Epidermal melanocyte (primary cell): ENCODE data around the gene GPR35.

ENCODE experiments used
- DNase-seq: peaks from one replicate; pipeline ENCODE4 v3.0.0; 2011; ENCODE audit warnings: low spot score; ENCODE audit not compliant: insufficient read length

GPR35 gene

GRCh38 chr2:240637116-240637900, 12.0 kb downstream of the GPR35 start:
- DNase-seq: no peak

- no peak for DNase-seq
Observed at GRCh38 chr2:240637901-240638345, 12.6 kb downstream of the GPR35 start.

GRCh38 chr2:240638512-240639160, 13.4 kb downstream of the GPR35 start:
- DNase-seq: no peak

GRCh38 chr2:240639566-240639965, 14.3 kb downstream of the GPR35 start:
- DNase-seq: no peak

- DNase-seq: no peak
Observed at GRCh38 chr2:240640939-240641338, 15.7 kb downstream of the GPR35 start.

DNA sequence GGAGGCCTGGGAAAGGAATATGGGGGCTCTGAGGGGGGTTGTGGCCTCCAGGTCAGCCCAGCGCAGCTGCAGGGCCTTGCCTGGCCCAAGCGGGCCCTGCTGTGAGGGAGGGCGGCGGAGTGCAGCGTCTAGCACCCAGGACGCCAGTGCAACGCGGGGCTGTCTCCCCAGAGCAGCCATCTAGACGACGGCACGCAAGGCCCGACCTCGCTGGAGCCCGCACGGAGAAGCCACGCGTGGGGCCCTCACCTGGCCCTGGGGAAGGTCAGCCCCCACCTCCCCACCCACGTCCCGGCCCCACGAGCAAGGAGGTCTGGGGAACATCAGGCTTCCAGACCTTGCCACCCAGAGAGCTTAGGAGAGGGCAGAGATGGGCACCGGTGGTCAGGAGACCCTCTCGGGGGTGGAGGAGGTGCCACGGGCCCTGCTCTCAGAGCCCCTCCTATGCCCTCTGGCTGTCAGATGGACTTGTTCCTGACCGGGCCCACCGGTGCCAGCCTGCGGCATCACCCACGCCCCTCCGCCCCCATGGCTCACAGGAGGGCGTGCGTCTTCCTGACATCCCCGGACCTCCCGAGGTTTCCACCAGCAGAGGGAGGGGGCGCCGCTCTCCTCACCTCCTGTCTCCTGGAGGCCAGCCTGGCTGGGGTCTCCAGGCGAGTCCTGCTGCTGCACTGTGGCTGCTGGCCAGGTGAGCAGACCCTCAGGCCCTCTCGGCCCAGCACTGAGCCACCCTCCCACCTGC, 17.0 kb downstream of the GPR35 start:
- no peak for DNase-seq

DNA sequence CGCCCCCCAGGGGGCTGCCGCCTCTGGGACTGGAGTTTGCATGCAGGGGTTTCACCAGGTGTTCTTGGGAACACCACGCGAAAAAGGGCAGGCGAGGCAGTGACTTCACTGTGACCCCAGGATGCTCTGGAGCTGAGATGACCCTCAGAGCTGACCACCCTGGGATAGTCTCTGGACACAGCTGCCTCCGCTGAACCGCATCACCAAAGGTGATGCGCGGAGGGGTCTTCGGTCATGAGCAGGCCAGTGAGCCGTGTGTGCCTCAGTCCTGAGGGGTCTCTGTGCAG, 17.5 kb downstream of the GPR35 start:
- no peak for DNase-seq

DNA sequence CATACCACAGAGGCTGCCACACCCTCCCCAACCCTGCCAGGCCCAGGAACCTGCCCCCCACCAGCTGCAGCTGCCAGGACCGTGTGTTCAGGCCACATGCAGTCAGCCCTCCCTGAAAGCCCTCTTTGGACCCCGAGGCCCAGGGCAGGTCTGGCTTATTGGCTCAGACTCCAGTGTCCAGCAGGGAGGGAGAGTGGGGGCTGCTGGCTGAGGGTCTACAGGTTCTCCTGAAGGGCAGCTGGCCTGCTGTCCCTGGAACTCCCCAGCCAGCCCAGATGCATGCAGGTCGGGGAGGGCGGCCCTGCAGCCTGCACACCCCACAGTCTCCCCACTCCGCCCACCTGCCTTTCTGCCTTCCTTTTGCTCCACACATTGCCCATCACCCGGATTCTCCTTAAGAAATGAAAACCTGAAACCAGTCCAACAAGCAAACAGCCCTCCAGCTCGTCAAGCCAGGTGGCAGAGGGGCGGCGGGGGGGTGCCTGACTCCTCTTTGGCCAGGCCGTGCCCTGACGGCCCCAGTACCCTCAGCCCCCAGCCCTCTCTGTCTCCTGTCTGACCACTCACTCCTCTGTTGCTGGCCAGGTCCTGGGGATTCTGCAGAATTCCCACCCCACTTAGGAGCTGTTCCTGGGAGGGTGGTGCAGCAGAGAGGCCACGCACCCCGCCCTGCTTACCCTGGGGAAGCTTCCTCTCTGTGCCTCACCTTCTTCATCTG, 18.0 kb downstream of the GPR35 start:
- DNase-seq: no peak

DNA sequence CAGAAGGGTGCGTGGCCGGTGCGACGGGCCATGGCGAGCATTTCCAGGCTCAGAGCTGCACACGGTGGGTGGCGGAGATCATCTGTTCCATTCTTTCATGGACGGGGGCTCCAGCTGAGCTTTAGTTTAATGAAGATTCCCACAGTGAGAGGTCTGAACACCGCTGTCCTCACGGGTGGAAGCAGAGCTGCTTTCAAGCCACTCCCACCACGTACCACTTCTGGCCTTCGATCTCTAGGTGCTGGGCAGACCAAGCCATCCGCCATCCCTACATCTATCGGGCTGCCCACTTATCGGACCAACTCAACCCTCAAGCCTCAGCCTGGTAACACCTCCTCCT, 18.5 kb downstream of the GPR35 start:
- no peak for DNase-seq

GRCh38 chr2:240644171-240644651, 18.9 kb downstream of the GPR35 start:
- DNase-seq: no peak

GRCh38 chr2:240644859-240645301, 19.6 kb downstream of the GPR35 start:
- DNase-seq: no peak

- DNase-seq: no peak
Observed at GRCh38 chr2:240645346-240645745, 20.1 kb downstream of the GPR35 start.

DNA sequence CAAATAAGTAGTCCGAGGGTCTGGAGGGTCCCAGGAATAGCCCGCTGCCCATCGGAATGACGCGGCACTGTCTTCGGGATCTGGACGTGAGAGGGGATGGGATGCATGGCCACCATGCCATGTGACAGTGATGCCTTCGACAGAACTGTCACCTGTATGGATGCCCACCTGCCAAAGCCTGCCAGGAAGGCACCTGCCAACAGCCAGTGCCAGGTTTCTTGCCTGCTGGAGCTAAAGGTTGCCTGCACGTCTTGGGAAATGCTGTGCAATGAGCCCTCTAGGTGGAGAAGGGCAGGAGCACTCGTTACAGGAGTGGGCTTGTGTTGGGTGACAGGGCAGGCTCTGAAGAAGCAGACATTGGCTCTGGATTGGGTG, 20.5 kb downstream of the GPR35 start:
- DNase-seq: no peak

DNA sequence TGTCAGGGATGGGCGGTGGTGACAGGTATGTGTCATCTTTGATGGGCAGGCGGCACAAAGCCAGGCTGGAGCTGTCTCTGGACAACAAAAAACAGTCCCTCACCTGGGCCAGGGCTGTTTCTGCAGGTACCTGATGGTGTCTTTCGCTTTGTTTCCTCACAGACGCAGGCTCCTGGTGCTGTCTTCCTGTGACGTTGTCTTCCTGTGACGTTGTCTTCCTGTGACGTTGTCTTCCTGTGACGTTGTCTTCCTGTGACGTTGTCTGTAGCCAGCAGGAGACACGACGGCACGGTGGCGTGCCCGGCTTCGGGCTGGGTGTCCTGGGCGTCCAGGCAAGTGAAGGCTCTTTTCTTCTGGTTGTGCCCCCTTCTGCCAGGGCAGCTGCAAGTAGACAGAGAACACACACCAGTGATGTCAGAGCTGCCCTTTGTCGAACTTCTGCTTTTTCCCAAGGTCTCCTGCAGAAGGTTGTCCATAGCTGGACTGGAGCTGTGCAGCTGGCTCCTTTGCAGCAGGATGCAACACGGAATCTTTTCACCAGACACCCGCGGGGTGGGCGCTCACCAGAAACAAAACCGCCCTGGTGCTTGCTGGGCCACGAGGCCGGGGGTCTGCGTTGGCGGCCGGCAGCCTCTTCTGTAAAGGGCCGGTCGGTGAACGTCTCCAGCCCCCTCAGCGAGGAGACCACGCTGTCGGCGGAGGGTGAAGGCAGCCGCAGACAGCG, 21.1 kb downstream of the GPR35 start:
- DNase-seq: no peak

GRCh38 chr2:240646900-240647502, 21.7 kb downstream of the GPR35 start:
- no peak for DNase-seq

DNA sequence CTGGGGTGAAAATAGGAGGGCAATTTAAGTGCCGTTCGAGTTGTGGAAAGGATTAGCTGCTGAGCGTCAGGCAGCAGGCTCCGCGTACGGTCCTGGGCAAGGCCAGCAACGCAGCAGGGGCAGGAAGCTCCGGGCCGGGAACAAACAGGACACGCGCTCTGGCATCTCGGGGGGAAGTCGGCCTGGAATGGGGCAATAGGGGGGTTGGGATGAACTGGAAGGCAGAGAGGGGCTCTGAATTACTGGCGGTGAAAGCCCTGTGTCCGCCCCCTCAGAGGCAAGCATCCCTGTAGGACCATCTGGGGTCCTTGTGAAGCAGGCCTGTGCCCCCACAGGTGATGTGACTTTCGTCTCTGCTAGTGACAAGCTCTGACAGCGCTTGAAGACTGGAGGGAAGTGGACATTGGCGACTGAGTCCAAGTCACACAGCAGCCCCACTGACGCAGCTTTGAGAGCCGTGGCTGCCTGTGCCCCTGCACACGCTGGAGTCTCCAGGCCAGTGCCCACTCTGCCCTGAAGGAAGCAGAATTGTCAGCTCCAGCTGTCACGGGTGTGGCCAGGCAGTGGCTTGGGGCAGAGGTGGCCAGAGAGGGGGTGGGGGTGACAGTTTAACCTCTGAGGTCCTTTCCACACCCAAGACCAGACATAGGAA, 22.3 kb downstream of the GPR35 start:
- no peak for DNase-seq

GRCh38 chr2:240648155-240648649, 22.9 kb downstream of the GPR35 start:
- DNase-seq: no peak

GRCh38 chr2:240648650-240649275, 23.5 kb downstream of the GPR35 start:
- no peak for DNase-seq

DNA sequence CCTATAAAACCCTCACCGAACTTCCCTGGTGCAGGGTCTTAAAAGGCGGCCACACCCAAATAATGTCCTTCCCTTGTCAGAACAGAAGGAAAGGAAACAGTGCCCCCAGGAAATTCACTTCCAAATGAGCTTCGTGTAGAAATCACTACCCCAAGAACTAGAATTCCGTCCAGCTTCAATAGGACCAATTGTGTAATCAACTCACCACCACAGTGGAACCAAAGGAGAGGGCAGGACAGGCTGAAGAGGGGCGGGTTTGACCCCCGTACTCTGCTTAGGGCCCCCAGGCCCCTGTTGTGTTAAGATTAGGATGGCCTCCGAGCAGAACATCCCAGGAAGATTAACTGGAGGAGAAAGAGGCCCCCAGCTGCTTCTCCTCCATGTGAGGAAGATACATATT, 24.1 kb downstream of the GPR35 start:
- no peak for DNase-seq
